Activated CD8-positive, alpha-beta memory T cell treated with anti-CD3 and anti-CD28 coated beads for 4 hours (primary cell): ENCODE measurements around the gene MYOCOS.
"Not testable (repeated sequence)": the region's sequence is repeated elsewhere in the genome, so short reads cannot be mapped to it uniquely, and the experiment has no call there.

Experiments used
- DNase-seq, 2 donors: peaks; one replicate each; pipeline ENCODE4 v3.0.0-alpha.2; 2020; ENCODE audit warnings: low read depth in 2 of 2

Gene MYOCOS, protein sequence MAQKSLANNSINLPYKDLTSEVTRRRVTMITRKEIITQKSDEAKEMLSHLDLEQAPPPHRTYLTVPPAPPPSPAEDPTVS

DNA sequence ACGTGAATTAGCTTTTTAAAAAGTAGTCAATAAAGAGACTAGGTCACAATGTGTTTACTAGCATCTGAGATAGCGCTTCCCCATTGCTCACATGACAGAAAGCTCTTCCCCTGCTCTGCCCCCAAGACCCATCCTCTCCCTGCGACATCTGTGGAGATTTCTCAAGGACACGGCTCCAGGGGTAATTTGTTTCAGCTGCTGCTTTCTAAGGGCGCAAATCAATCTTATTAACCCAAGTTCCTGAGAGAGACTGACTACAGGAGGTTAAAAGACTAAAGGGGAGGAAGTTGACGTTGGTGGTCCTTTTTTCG is at the start of gene MYOCOS:
Gene MYOCOS (plus strand): TSS at position 92 of the 311 bp plus-strand sequence. CDS start 1,641 bp downstream, outside the sequence.
- no peak for DNase-seq

DNA sequence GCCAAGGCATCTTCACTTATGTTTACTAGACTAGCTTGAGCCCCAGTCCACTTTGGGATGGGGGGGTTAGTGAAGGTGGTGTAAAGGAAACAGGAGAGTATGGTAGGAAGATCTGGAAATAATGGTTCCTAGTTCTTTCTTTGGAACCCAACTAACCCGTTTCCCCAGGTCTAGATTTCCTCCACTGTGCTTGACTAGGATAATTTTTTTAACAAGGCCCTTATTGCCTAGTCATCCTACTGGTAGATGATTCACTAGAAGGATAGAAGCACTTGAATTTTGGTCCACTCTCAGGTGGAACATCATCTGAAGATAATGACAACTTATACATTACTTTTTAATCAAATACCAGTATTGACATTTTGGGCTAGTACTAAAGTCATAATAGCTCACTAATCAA is 45.9 kb upstream of the MYOCOS start:
- DNase-seq: no peak

DNA sequence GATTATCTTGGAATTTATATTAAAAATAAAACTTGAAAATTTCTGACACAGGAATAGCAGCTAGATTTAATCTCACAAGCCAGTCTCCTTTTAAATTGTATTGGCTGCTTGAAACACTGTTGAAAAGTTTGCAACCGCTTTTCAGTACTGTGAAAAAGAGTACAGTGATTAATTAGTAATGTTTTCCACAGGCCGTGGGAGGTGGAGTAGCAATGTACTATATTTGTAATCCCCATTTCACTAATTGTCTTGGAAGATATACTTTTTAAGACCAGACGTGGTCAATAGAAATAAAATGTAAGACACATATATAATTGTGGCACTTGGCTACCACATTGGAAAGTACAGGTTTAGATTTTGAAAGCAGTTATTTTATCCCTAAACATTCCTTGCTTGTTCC is 40.8 kb upstream of the MYOCOS start:
- DNase-seq: no peak

DNA sequence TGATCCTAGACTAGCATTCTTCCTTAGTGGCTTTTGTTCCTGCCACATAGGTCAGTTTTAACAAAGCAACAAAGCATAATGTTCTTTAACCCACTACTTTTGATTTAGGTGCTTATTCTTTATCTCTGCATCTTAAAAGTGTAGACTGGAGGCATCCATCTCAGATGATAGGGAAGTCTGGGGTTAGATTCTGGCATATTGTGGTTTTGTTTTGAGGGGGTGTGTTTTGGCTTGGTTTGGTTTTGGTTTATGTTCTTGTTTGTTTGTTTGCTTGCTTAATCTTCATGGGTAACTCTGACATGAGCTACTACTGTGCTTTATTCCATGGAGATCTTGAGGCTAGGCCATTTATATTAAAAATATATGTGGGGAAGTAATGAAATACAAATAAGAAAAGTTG is 40.3 kb upstream of the MYOCOS start:
- no peak for DNase-seq

DNA sequence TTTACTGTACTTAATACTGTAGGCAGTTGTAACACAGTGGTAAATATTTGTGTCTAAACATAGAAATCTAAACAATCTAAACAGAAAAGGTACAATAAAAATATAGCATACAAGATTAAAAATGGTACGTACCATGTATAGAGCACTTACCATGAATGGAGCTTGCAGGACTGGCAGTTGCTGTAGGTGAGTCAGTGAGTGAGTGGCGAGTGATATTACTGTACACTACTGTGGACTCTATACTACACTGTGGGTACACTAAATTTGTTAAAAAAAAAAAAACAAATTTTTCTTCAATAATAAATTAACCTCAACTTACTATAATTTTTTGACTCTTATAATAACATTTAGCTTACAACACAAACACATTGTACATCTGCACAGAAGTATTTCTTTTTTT is 39.5 kb upstream of the MYOCOS start:
- no peak for DNase-seq

DNA sequence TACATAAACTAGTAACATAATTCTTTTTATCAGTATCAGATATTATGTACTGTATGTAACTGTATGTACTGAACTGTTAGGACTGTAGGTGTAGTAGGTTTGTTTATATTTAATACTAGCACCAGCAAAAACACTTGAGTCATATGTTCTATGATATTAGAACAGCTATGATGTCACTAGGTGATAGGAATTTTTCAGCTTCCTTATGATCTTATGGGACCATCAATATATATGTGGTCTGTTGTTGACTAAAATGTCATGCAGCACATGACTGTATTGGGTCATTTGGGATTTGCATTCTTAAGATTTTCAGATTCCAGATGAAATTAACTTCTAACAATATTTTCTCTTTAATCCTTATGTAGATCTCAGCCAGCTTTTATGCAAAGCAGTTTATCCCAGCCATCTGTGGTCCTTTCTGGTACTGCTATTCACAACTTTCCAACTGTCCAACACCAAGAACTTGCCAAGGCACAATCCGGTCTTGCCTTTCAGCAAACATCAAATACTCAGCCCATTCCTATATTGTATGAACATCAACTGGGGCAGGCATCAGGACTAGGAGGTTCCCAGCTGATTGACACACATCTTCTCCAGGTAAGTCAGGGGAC is 38.3 kb upstream of the MYOCOS start:
- DNase-seq: no peak

DNA sequence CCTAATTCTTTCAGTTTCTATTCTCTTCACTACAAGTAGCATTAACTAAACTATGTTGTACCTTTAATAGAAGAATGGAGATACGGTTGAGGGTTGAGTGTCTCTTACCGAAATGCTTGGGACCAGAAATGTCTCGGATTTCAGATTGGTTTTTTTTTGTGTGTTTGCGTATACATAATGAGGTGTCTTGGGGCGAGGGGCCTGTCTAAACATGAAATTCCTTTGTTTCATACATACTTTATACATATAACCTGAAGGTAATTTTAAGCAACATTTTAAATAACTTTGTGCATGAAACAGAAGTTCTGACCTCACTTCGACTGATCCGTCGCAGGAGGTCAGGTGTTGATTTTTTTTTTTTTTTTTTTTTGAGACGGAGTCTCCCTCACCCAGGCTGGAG is 36.3 kb upstream of the MYOCOS start:
- DNase-seq: no peak

DNA sequence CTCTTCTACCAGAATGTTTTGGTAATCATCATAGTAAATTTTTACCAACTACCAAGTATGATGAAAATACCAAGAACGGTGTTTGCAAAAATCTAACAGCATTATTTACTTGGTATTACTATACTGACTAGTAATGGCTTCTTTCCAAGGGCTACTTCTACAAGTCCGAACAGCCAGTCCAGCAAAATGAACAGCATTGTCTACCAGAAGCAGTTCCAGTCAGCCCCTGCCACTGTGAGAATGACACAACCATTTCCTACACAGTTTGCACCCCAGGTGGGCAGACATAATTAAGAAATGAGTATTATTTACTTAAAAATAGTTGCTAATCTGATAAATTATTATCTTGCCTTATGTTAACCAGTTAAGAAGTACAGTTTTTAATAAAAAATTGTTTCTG is 33.8 kb upstream of the MYOCOS start:
- no peak for DNase-seq

DNA sequence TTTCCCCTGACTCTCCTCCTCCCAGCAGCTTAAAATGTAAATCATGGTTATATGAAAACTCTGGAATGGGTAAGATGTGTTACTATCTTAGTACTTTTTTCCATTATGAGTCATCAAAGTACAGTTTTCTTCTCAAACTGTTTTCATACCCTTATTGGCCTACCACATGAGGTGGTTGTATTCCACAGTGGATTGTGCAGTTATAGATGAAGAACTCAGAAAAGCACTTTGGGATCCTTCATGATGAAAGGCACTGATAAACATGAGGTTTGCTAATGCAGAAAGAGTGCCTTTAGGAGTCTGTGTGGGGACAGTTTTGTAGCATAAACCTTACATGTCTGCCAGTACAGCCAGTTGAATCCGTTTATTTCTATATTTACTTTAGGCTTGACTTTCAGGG is 32.0 kb upstream of the MYOCOS start:
- DNase-seq: no peak

DNA sequence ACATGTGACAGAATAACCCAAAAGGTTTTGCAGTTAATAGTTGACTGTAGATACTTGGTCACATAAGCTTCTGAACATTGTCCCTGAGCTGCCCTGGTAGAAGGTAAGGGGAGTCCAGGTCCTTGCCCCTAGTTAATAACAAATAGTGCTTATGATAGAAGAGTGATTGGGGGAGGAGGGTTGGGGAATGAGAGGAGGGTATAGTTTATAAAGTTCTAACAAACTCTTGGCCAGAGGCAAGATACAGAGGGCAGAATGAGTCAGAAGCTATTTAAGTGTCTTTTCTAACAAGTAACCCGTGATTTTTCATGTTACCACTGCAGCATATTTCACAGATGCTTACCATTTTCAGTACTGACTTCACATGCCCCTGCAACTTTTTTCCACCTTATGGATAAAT is 26.7 kb upstream of the MYOCOS start:
- DNase-seq: no peak

DNA sequence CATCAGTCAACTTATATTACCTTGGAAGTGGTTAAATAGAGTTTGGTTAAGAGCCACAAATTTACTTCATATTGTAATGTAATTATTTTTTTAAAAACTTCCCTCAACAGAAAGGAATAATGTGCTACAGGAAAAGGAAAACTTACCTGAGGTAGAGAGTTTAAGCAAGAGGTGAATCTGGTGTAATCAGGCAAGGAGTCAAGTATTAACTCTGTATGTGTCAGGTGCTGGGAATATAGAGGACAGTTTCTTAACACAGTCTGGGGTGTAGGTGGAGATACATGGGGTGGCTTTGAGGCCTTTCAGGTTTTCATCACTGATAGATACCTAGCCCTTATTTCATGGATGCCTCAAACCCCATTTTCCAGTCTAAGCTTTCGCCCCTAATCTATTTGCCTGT is 25.9 kb upstream of the MYOCOS start:
- no peak for DNase-seq

DNA sequence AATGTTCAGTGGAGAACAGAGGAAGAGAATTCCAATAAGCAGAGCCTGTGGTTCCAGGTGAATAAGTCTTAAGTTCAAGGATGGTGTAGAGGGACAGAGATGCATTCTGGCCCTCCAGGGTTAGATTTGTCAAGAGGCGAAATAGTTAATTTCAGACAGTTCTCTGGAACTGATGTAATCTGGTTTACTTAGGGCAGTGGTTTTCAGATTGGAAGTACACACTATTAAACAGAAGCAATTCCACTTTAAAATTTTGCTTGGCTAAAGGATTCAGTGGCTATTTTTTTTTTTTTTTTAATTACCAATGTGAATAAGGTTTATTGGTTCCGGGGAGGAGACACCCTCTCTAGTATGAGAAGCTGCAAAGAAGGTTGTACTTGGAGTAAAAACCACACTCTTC is 25.3 kb upstream of the MYOCOS start:
- no peak for DNase-seq

DNA sequence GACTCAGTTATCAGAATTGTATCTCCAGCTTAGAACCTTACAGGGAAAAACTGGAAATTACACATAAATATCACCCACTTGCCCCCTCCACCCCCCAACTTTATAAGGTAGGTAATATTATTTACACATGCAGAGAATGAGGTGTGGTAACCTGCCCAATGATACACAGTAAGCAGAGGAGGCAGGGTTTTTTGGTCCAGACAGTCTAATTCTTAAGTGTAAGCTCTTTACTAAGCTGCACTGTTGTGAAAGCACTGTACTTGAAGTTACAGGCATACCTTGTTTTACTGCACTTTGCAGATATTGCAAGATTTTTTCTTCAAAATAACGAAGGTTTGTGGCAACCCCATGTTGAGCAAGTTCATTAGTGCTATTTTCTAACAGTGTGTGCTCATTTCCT is 24.8 kb upstream of the MYOCOS start:
- DNase-seq: no peak

DNA sequence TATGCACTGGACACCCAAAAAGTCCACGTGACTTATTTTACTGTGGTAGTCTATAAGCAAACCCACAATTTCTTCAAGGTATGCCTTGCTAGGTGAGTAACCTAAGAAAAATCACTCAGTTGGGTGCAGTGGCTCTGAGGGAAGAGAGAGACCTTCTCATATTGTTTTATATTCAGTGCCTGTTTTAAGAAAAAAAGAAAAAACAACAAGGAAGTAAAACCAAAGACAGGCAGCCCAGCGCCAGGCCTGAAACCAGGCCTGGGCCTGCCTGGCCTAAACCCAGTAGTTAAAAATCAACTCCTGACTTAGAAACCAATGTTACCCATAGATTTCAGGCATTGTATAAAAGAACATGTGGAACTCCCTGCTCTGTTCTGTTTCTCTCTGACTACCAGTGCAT is 21.7 kb upstream of the MYOCOS start:
- DNase-seq: not testable (repeated sequence)

DNA sequence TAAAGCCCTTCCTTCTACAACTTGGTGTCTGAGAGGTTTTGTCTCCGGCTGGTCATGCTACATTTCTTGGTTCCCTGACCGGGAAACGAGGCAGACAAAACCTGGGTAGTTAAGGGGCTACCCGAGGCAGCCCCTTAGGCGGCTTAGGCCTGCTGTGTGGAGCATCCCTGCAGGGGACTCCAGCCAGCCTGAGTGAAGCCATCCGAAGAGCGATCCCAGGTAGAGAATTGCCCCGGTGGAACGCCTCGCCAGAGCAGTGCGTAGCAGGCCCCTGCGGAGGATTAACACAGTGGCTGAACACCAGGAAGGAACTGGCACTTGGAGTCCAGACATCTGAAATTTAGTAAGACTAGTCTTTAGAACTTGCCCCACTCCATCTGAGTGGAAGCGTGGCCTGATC is 21.2 kb upstream of the MYOCOS start:
- DNase-seq: no peak

DNA sequence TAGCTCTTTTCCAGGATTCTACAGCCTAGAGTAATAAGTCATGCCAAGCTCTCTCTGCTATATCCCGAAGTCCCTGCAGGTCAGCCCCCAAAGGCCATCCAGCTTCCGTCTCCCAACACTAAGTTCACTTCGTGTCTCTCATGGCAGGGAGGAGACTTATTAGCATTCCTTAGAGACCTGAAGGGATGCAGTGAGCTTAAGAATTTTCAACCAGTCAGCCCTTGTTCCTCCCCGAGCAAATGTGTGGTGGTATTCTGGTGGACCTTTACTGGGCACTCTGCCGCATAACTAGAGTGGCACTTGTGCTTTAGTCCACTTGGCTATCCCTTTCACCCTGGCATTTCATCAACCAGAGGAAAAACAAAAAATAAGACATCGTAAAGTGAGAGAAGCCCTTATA is 19.0 kb upstream of the MYOCOS start:
- not testable (repeated sequence) for DNase-seq

DNA sequence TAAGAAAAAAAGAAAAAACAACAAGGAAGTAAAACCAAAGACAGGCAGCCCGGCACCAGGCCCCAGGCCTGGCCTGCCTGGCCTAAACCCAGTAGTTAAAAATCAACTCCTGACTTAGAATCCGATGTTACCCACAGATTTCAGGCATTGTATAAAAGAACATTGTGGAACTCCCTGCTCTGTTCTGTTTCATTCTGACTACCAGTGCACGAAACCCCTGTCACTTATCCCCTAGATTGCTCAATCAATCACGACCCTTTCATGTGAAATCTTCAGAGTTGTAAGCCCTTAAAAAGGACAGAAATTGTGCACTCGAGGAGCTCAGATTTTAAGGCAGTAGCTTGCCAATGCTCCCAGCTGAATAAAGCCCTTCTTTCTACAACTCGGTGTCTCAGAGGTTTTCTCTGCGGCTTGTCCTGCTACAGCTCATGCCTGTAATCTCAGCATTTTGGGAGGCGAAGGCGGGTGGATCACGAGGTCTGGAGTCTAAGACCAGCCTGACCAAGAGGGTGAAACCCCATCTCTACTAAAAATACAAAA is 15.6 kb upstream of the MYOCOS start:
- DNase-seq: no peak

DNA sequence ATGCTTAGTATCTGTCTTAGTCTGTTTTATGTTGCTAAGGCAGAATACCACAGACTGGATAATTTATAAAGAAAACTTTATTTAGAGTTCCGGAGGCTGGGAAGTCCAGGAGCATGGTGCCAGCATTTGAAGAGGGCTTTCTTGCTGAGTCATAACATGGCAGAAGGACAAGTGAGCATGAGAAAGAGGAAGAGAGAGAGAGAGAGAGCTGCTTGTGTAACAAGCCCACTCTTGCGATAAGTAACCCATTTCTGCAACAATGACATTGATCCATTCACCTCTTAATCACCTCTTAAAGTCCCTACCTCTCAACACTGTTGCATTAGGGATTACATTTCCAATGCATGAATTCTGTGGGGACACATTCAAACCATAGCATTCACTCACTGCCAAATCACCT is 11.7 kb upstream of the MYOCOS start:
- DNase-seq: no peak

DNA sequence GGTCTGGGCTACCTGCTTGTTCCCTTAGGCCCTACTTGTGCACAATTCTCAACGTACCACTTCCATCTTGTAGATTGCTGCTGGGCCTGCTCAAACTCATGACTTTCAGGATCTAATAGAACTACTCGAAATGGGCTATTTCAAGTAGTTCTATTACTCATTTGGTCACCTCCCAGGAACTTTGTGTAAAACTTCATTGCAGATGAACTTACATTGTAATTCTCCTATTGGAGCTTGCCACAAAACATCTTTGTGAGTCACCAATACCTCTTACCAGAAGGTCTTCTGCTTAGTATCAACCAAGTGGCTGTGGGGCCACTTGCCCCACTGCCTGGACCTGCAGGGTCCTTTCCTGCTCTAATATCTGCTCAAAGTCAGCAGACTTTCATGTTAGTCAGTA is 10.7 kb upstream of the MYOCOS start:
- DNase-seq: no peak

DNA sequence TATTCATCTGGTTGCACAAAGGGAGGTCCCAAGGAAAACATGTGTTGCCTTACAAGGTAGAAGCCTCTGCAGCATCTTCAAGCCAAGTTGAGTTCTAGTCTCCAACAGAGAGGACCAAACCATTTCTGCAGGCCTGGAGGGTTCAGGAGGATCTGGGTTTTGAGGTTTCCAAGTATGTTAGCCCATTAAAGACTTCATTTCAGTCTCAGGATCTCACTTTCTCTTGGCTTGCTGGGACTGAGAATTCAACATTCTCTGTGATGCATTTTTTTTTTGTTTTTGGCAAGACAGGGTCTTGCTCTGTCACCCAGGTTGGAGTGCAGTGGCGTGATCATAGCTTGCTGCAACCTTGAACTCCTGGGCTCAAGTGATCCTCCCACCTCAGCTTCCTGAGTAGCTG is 8.8 kb upstream of the MYOCOS start:
- no peak for DNase-seq

DNA sequence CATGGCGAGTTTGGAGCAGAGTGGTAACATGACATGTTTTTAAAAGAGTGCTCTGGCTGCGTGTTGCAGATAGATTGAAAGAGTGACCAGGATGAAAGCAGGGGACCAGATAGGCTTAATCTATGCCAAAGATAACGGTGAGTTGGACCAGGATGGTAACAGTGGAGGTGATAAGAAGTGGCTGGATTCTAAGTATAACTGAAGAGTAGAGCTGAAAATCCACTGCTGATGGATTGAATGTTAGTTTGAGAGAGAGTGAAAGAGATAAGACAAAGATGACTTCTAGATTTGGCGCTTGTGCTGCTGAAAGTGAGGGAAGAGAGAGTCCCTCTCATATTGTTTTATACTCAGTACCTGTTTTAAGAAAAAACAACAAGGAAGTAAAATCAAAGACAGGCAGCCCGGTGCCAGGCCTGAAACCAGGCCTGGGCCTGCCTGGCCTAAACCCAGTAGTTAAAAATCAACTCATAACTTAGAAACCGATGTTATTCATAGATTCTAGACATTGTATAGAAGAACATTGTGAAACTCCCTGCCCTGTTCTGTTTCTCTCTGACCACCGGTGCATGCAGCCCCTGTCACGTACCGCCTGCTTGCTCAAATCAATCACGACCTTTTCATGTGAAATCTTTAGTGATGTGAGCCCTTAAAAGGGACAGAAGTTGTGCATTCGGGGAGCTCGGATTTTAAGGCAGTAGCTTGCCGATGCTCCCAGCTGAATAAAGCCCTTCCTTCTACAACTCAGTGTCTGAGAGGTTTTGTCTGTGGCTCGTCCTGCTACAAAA is 6.7 kb upstream of the MYOCOS start:
- DNase-seq: not testable (repeated sequence)

DNA sequence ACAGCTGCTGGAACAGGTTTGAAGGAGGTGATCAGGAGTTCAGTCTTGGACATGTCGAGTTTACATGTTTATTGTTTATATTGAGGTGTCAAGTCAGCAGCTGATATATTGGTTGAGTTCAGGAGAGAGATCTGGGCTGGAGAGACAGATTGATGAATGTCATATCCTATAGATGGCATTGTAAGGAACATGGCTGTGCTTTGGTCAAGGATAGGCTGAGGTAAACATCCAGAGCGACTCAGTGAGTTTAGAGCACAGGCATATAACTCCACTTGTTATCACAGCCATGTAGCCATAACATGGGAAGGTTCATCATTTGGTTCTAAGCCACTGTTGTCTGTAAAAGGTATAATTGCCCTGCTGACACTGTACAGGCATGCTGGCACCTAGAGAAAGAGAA is 5.5 kb upstream of the MYOCOS start:
- no peak for DNase-seq

DNA sequence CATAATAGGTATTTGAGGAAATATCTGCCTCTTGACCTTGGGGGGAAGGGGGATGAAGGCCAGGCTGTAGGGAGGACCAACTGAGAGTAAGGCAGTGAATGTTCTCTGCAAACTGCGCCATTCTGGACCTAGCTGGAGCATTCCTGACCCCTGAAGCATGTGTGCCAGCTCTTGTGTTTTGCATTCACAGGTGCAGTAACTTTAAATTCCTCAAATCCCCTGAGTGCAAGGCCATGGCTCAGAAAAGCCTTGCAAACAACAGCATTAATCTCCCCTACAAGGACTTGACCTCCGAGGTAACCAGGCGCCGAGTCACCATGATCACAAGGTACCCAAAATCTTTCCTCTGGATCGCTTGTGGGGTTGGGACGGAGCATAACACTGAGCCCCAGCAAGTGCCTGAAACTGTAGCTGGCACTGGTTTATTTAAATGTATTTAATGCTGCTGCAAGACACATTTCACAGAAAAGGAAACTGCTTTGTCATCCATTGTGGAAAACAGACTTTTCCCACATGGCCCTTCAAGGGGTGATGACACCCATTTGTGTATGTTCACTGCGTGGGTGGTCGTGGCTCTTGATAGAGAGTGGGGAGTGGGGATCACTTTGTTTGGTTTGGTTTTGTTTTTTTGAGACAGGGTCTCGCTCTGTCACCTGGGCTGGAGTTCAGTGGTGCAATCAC is 1.7 kb downstream of the MYOCOS start:
- DNase-seq: no peak
